H1 (cell line): ENCODE measurements around the gene ARMH2. TPM values are rescaled to one million over a fixed set of nuclear protein-coding genes. Genes with fewer than 3 reads are reported as not detected.

ENCODE experiments used
- CHD7 ChIP-seq: fragments of 300-600 bp; sonication (generic); IDR thresholded peaks from 2 replicates; pipeline ENCODE4 v1.7.1; 2012; ENCODE audit warnings: low read length, moderate library complexity, mild to moderate bottlenecking, inconsistent platforms; ENCODE audit not compliant: insufficient replicate concordance
- polyA plus RNA-seq, 7 experiments: library from polyadenylated mRNA; depleted of rRNA in 3 of 7; stranded (reverse) in 5 of 7; unstranded in 2 of 7; fragments of >200 nt in 5 of 7; fragments of 200-250 nt in 2 of 7; gene quantifications; 1 replicate in 5 of 7; 2 replicates in 1 of 7; 4 replicates in 1 of 7; pipeline versions ENCODE4 v1.2.1 to v1.2.3, GENCODE V29; 2011 to 2013; ENCODE audit warnings: missing spikeins in 2 of 7, mixed read lengths in 2 of 7
- total RNA-seq: library from RNA; stranded (reverse); fragmentation: NEBNext Ultra II Directional; extraction: Animal tissue kit (Norgen Biotek cat#: 25700); gene quantifications from 2 replicates; pipeline ENCODE4 v1.2.1, GENCODE V29; 2021

Gene ARMH2
- total and polyA plus RNA-seq, 2 of the 8 experiments (the other 6 are each of a cell fraction or from before 2014, with no cell fraction given) = not detected

- TF ChIP-seq CHD7 = no peak
These were observed 38.5 kb downstream of the ARMH2 start (continued) for GRCh38 chr6:24760210-24760609.
